Breast epithelium (tissue), 4 donors: ENCODE measurements around the gene TGFB2. TPM values are rescaled to one million over a fixed set of nuclear protein-coding genes. Genes with fewer than 3 reads are reported as not detected.
A peak's percentile ranks its signal among the peaks of the same experiment; 100 is the strongest.

ENCODE experiments used
- DNase-seq, 2 donors: peaks; one replicate each; pipeline ENCODE4 v3.0.0-alpha.2; 2019; ENCODE audit warnings: low spot score in 2 of 2
- H3K27ac ChIP-seq, 2 donors: fragments of 200-600 bp; sonication (generic) in 1 of 2; one replicate each; pipeline ENCODE4 v1.5.1; 2016 to 2019; ENCODE audit warnings: mild to moderate bottlenecking in 1 of 2
- H3K27me3 ChIP-seq, 2 donors: fragments of 200-600 bp; sonication (generic) in 1 of 2; one replicate each; pipeline versions ENCODE4 v1.5.1 to v1.6.0; 2017 to 2019; ENCODE audit warnings: control low read depth in 1 of 2, mild to moderate bottlenecking in 1 of 2
- H3K36me3 ChIP-seq: fragments of 200-600 bp; one replicate; pipeline ENCODE4 v1.5.1; 2019
- H3K4me1 ChIP-seq, 2 donors: fragments of 200-600 bp; sonication (generic); one replicate each; pipeline ENCODE4 v1.5.1; 2016 to 2019; ENCODE audit warnings: control low read depth in 1 of 2
- H3K4me3 ChIP-seq, 3 donors: fragments of 200-600 bp; sonication (generic); 1 replicate in 2 of 3; 2 replicates in 1 of 3; pipeline ENCODE4 v1.5.1; 2016 to 2019; ENCODE audit warnings: mild to moderate bottlenecking in 3 of 3, moderate library complexity in 2 of 3
- H3K9me3 ChIP-seq, 2 donors: fragments of 200-600 bp; sonication (generic) in 1 of 2; one replicate each; pipeline ENCODE4 v1.5.1; 2016 to 2019; ENCODE audit warnings: control low read depth in 1 of 2
- CTCF ChIP-seq, 3 donors: fragments of 450-650 bp; IDR thresholded peaks; one replicate each; pipeline ENCODE4 v1.5.1; 2016 to 2017; ENCODE audit warnings: antibody characterized with exemption in 3 of 3, mild to moderate bottlenecking in 3 of 3, moderate library complexity in 3 of 3
- POLR2A ChIP-seq: fragments of 450-650 bp; IDR thresholded peaks from one replicate; pipeline ENCODE4 v1.6.1; 2016; ENCODE audit warnings: antibody characterized with exemption, mild to moderate bottlenecking, moderate library complexity
- POLR2AphosphoS5 ChIP-seq, 3 donors: sonication (generic); formaldehyde crosslinking; IDR thresholded peaks; one replicate each; pipeline ENCODE4 v1.6.1; 2017; ENCODE audit warnings: antibody characterized with exemption in 3 of 3
- intact Hi-C: fragments of 100-400 bp; cut with DNase I; formaldehyde crosslinking; loops from one replicate; pipeline ENCODE4 v1.15.1; 2023; ENCODE audit warnings: low total_unique reads
- total RNA-seq, 3 donors: library from RNA; depleted of rRNA; stranded (reverse); fragments of >200 nt; gene quantifications; one replicate each; pipeline ENCODE4 v1.1.0, GENCODE V29; 2016

TGFB2 gene
- total RNA-seq, 3 donors from 2014 or later = 1.6 to 10.2 (median 9.5) TPM

DNA sequence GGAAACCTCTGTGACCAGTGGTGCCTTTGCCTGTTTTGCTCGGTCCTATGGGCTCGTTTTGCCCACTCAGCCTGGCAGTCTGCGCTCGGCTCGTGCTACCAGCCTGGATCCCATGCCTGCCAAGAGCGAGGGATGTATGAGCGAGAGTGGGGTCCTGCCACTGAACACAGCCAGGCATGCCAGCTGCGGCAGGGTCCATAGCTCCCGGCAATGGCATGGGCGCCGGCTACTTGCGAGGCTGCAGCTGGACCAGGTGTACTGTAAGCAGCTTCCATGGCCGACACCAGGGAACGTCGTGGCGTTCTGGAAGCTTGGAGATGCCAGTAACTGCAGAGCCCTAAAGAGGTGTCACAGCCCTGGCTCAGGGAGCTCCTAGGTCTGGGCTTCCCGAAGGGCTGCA lies 22.4 kb upstream of the TGFB2 start:
- Histone ChIP-seq H3K27me3 (no peaks in the 10 kb centered on the region), H3K4me1 (no peaks in the 10 kb centered on the region), H3K4me3 (no peak overlapping the region), H3K9me3 (no peaks in the 10 kb centered on the region), H3K27ac (no peak overlapping the region), H3K36me3 (peaks cover 4% of the 10 kb centered on the region)
- intact Hi-C loops = loop anchor here (1.0 kb wide), 1 partner anchor 9 kb away; no protein-coding TSS in a partner anchor
- TF ChIP-seq CTCF (IDR thresholded peaks at IDR 0.05) = no peak
- no peak for TF ChIP-seq POLR2A
- no peak for TF ChIP-seq POLR2AphosphoS5 (IDR thresholded peaks at IDR 0.05)
- DNase-seq = no peak

DNA sequence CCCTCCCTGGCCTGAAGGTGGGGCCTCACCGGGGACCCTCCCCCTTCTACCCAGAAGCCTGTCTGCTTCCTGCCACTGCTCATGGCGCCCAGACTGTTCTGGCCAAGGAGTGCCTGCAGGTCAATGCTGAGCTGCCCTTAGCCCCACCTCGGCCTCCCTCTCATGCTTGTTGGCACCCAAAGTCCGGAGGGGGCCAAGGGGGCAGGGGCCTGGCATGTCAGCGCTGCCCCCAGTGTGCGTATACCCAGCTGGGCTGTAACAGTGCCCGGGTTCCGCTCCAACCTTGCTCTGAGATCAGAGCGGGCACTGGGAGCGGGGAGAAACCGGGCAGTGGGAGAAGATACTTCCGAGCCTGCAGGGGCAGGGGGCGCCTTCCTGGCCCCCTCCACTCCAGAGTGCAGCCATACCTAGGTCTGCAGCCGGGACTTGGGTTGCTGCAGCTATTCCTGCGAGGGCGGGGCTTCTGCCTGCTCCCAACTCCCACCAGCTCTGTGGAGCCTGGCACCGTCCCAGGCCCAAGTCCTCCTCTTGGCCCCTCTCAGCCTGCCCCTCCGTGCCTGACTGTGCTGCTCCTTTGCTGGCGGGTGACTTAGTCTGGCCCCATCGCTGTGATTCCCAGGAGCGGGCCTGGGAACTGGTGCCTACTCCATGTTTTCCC lies 21.4 kb upstream of the TGFB2 start:
- intact Hi-C loops = no loop called here
- Histone ChIP-seq H3K9me3 (no peaks in the 10 kb centered on the region), H3K36me3 (peaks cover 4% of the 10 kb centered on the region), H3K4me3 (no peak overlapping the region), H3K27ac (no peak overlapping the region), H3K27me3 (no peaks in the 10 kb centered on the region), H3K4me1 (no peaks in the 10 kb centered on the region)
- DNase-seq = no peak
- TF ChIP-seq POLR2A (no peak), POLR2AphosphoS5 (IDR thresholded peaks at IDR 0.05) (no peak), CTCF (IDR thresholded peaks at IDR 0.05) (no peak)

DNA sequence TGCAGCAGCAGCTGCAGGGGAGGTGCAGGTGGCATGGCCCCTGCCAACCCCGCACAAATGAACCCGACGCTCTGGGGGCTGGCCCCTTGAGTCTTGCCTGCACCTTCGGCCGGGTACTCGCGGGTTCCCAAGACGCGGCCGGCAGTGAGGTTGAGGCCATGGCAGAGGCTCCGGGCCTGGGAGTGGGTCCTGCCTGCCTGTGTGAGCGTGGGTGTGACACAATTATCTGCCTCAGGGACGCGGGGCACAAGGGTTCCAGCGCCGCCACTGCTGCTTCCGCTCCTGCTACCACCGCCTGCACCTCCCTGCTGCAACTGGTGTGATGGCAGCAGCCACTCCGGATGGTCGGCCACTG lies 20.9 kb upstream of the TGFB2 start:
- intact Hi-C loops = no loop called here
- no peak overlapping the region for H3K27ac ChIP-seq
- H3K36me3 ChIP-seq = peaks cover 4% of the 10 kb centered on the region
- H3K9me3 ChIP-seq = no peaks in the 10 kb centered on the region
- H3K4me1 ChIP-seq = no peaks in the 10 kb centered on the region
- H3K27me3 ChIP-seq = no peaks in the 10 kb centered on the region
- H3K4me3 ChIP-seq = no peak overlapping the region
- no peak for DNase-seq
- TF ChIP-seq CTCF (IDR thresholded peaks at IDR 0.05) = no peak

GRCh38 chr1:218328769-218329168 lies 16.4 kb upstream of the TGFB2 start:
- TF ChIP-seq CTCF (IDR thresholded peaks at IDR 0.05) (no peak), POLR2AphosphoS5 (IDR thresholded peaks at IDR 0.05) (no peak), POLR2A (no peak)
- intact Hi-C loops = no loop called here
- Histone ChIP-seq H3K36me3 (no peaks in the 10 kb centered on the region), H3K4me3 (no peak overlapping the region), H3K4me1 (no peaks in the 10 kb centered on the region), H3K27ac (no peak overlapping the region), H3K27me3 (no peaks in the 10 kb centered on the region), H3K9me3 (no peaks in the 10 kb centered on the region)
- no peak for DNase-seq

- H3K4me1 ChIP-seq = no peaks in the 10 kb centered on the region
- no peaks in the 10 kb centered on the region for H3K27me3 ChIP-seq
- TF ChIP-seq CTCF (IDR thresholded peaks at IDR 0.05) (peak; percentile 55 to 87 (median 71)), POLR2A (no peak)
- intact Hi-C loops = no loop called here
- no peaks in the 10 kb centered on the region for H3K9me3 ChIP-seq
- no peaks in the 10 kb centered on the region for H3K36me3 ChIP-seq
- no peak overlapping the region for H3K27ac ChIP-seq
- DNase-seq = no peak
- no peak overlapping the region for H3K4me3 ChIP-seq
Measured at GRCh38 chr1:218330043-218330623, 15.0 kb upstream of the TGFB2 start.
